H1 (cell line): ENCODE data around the gene SLC9B2. TPM values are rescaled to one million over a fixed set of nuclear protein-coding genes. Genes with fewer than 3 reads are reported as not detected.

Experiments used
- CTCF ChIA-PET: fragments of 300-600 bp; sonication (Branson Sonifier 250); formaldehyde crosslinking; loops from one replicate; lab custom pipeline; 2021; ENCODE audit not compliant: partially characterized antibody; lab: Charles Lee
- POLR2A ChIA-PET: fragments of 300-600 bp; sonication (Branson Sonifier 250); formaldehyde crosslinking; loops from one replicate; lab custom pipeline; 2021; ENCODE audit warnings: inconsistent platforms; ENCODE audit not compliant: partially characterized antibody; lab: Charles Lee
- DNase-seq, 2 experiments: peaks; one replicate each; pipeline versions ENCODE4 v3.0.0 to v3.0.0-alpha.2; 2010 to 2022; ENCODE audit warnings: low spot score in 2 of 2, low read depth in 1 of 2, mixed read lengths in 1 of 2
- FAIRE-seq: peaks from 2 replicates; lab custom pipeline; 2011; peaks lifted over from hg19 to GRCh38; lab: Jason Lieb, UNC
- H2AFZ ChIP-seq: 2 replicates; pipeline ENCODE4 v1.8.1; 2012; ENCODE audit warnings: low read length, inconsistent platforms
- H2AK5ac ChIP-seq: 2 replicates; pipeline ENCODE4 v1.6.1; 2013; ENCODE audit warnings: low read depth, low read length
- H2BK120ac ChIP-seq: replicated peaks from 2 replicates; pipeline ENCODE3; 2013; ENCODE audit warnings: low read depth, low read length, inconsistent platforms
- H2BK12ac ChIP-seq: 2 replicates; pipeline ENCODE4 v1.6.1; 2013; ENCODE audit warnings: low read depth, low read length
- H2BK15ac ChIP-seq: 2 replicates; pipeline ENCODE4 v1.6.1; 2013; ENCODE audit warnings: low read length
- H2BK20ac ChIP-seq: 2 replicates; pipeline ENCODE4 v1.6.1; 2013; ENCODE audit warnings: low read length
- H2BK5ac ChIP-seq: 2 replicates; pipeline ENCODE4 v1.6.1; 2013; ENCODE audit warnings: low read depth, low read length
- H3K14ac ChIP-seq: 2 replicates; pipeline ENCODE4 v1.6.1; 2013; ENCODE audit warnings: inconsistent platforms; ENCODE audit not compliant: insufficient read length
- H3K18ac ChIP-seq: 2 replicates; pipeline ENCODE4 v1.6.1; 2013; ENCODE audit warnings: low read length; ENCODE audit errors: extremely low read depth
- H3K23ac ChIP-seq: 2 replicates; pipeline ENCODE4 v1.6.1; 2013; ENCODE audit warnings: inconsistent platforms; ENCODE audit not compliant: insufficient read length
- H3K23me2 ChIP-seq: 2 replicates; pipeline ENCODE4 v1.6.1; 2013; ENCODE audit warnings: low read depth, low read length
- H3K27ac ChIP-seq: 2 replicates; pipeline ENCODE4 v1.6.1; 2011; ENCODE audit warnings: low read depth, low read length, inconsistent platforms
- H3K27me3 ChIP-seq, 4 experiments: replicated peaks in 1 of 4; 1 replicate in 1 of 4; 2 replicates in 3 of 4; pipeline versions ENCODE4 v1.6.1 to v1.8.1; 2011 to 2013; ENCODE audit warnings: low read length in 3 of 4, mild to moderate bottlenecking in 3 of 4, inconsistent platforms in 2 of 4, mixed read lengths in 2 of 4, moderate library complexity in 1 of 4; ENCODE audit not compliant: control insufficient read depth in 3 of 4, insufficient read depth in 3 of 4; ENCODE audit errors: extremely low read depth in 1 of 4
- H3K36me3 ChIP-seq, 4 experiments: 2 replicates each; pipeline versions ENCODE4 v1.6.1 to v1.8.1; 2011 to 2013; ENCODE audit warnings: mild to moderate bottlenecking in 4 of 4, low read length in 3 of 4, moderate library complexity in 2 of 4, control low read depth in 1 of 4, inconsistent platforms in 1 of 4; ENCODE audit not compliant: insufficient read depth in 4 of 4, control insufficient read depth in 2 of 4
- H3K4ac ChIP-seq: replicated peaks from 2 replicates; pipeline ENCODE3; 2013; ENCODE audit warnings: low read length, low read depth, mixed read lengths, inconsistent platforms; ENCODE audit not compliant: insufficient read length
- H3K4me1 ChIP-seq, 4 experiments: replicated peaks in 1 of 4; 1 replicate in 1 of 4; 2 replicates in 3 of 4; pipeline versions ENCODE4 v1.6.1 to v1.8.1; 2011 to 2013; ENCODE audit warnings: low read length in 3 of 4, inconsistent platforms in 2 of 4, mixed read lengths in 1 of 4; ENCODE audit not compliant: insufficient read depth in 4 of 4, control insufficient read depth in 3 of 4
- H3K4me2 ChIP-seq, 2 experiments: 2 replicates each; pipeline versions ENCODE4 v1.6.1 to v1.8.1; 2011 to 2013; ENCODE audit warnings: low read depth in 2 of 2, low read length in 2 of 2, control low read depth in 1 of 2, inconsistent platforms in 1 of 2, mild to moderate bottlenecking in 1 of 2; ENCODE audit not compliant: insufficient read depth in 1 of 2
- H3K4me3 ChIP-seq, 4 experiments: fragments of 200-600, 300-600 bp in 1 of 4; sonication (generic), shearing (Covaris generic), sonication (Bioruptor Twin) in 1 of 4; 2 replicates each; pipeline versions ENCODE4 v1.5.1 to v1.8.1; 2011 to 2016; ENCODE audit warnings: low read length in 4 of 4, low read depth in 3 of 4, control low read depth in 2 of 4, inconsistent platforms in 2 of 4, mild to moderate bottlenecking in 2 of 4, mixed read lengths in 1 of 4, moderate library complexity in 1 of 4; ENCODE audit not compliant: insufficient read depth in 2 of 4; ENCODE audit errors: extremely low read depth in 1 of 4
- H3K56ac ChIP-seq: replicated peaks from 2 replicates; pipeline ENCODE3; 2013; ENCODE audit warnings: low read depth, mild to moderate bottlenecking, mixed read lengths, low read length, inconsistent platforms; ENCODE audit not compliant: insufficient read length
- H3K79me1 ChIP-seq: 2 replicates; pipeline ENCODE4 v1.6.1; 2013; ENCODE audit warnings: low read depth, low read length, control low read depth
- H3K79me2 ChIP-seq, 2 experiments: 2 replicates each; pipeline versions ENCODE4 v1.6.1 to v1.8.1; 2012 to 2013; ENCODE audit warnings: low read length in 2 of 2, mild to moderate bottlenecking in 2 of 2, inconsistent platforms in 1 of 2; ENCODE audit not compliant: insufficient read depth in 2 of 2, control insufficient read depth in 1 of 2
- H3K9ac ChIP-seq, 4 experiments: replicated peaks in 1 of 4; 1 replicate in 1 of 4; 2 replicates in 3 of 4; pipeline versions ENCODE4 v1.6.1 to v1.8.1; 2011 to 2013; ENCODE audit warnings: low read depth in 3 of 4, low read length in 3 of 4, control low read depth in 2 of 4, mild to moderate bottlenecking in 2 of 4, moderate library complexity in 2 of 4, inconsistent platforms in 1 of 4; ENCODE audit errors: extremely low read depth in 1 of 4
- H3K9me3 ChIP-seq, 2 experiments: 2 replicates each; pipeline versions ENCODE4 v1.6.1 to v1.8.1; 2012 to 2013; ENCODE audit warnings: mild to moderate bottlenecking in 2 of 2, moderate library complexity in 2 of 2, control low read depth in 1 of 2, inconsistent platforms in 1 of 2, low read depth in 1 of 2, low read length in 1 of 2, mixed read lengths in 1 of 2; ENCODE audit not compliant: insufficient read depth in 2 of 2
- H4K20me1 ChIP-seq, 2 experiments: replicated peaks in 1 of 2; 2 replicates each; pipeline versions ENCODE3 to v1.8.1; 2011 to 2013; ENCODE audit warnings: inconsistent platforms in 2 of 2, low read length in 2 of 2, mild to moderate bottlenecking in 1 of 2; ENCODE audit not compliant: insufficient read depth in 2 of 2, control insufficient read depth in 1 of 2
- H4K5ac ChIP-seq: 2 replicates; pipeline ENCODE4 v1.6.1; 2013; ENCODE audit warnings: low read length, low read depth, mixed read lengths, inconsistent platforms; ENCODE audit not compliant: insufficient read length
- H4K8ac ChIP-seq: 2 replicates; pipeline ENCODE4 v1.8.0; 2013; ENCODE audit warnings: mild to moderate bottlenecking, moderate library complexity, low read length, inconsistent platforms; ENCODE audit not compliant: insufficient read depth; ENCODE audit errors: extremely low read depth
- H4K91ac ChIP-seq: replicated peaks from 2 replicates; pipeline ENCODE3; 2013; ENCODE audit warnings: low read length, mixed read lengths, inconsistent platforms; ENCODE audit not compliant: insufficient read length
- CHD1 ChIP-seq: IDR thresholded peaks from 2 replicates; pipeline ENCODE4 v1.6.1; 2012; ENCODE audit warnings: low read depth, low read length, improper control_type of control experiment
- JUN ChIP-seq: IDR thresholded peaks from 2 replicates; pipeline ENCODE4 v1.6.1; 2011; ENCODE audit warnings: low read depth, mild to moderate bottlenecking, improper control_type of control experiment, low read length
- SIRT6 ChIP-seq: IDR thresholded peaks from one replicate; pipeline ENCODE4 v1.7.1; 2012; ENCODE audit warnings: low read length, inconsistent platforms
- WGBS, 2 experiments: shearing (Covaris generic) in 1 of 2; methylation state at CpG; one replicate each; pipeline versions ENCODE4 v1.1.6 to v1.1.7; 2013 to 2015; ENCODE audit warnings: low lambda C conversion rate in 2 of 2, mixed read lengths in 2 of 2, inconsistent platforms in 1 of 2, low coverage in 1 of 2, missing lambda C conversion rate in 1 of 2; ENCODE audit not compliant: insufficient replicate concordance in 2 of 2, insufficient coverage in 1 of 2, insufficient read length in 1 of 2; ENCODE audit errors: extremely low coverage in 1 of 2, missing lambda C conversion rate in 1 of 2; 5-methylcytosine and 5-hydroxymethylcytosine counted together
- polyA plus RNA-seq, 7 experiments: library from polyadenylated mRNA; depleted of rRNA in 3 of 7; stranded (reverse) in 5 of 7; unstranded in 2 of 7; fragments of >200 nt in 5 of 7; fragments of 200-250 nt in 2 of 7; gene quantifications; 1 replicate in 5 of 7; 2 replicates in 1 of 7; 4 replicates in 1 of 7; pipeline versions ENCODE4 v1.2.1 to v1.2.3, GENCODE V29; 2011 to 2013; ENCODE audit warnings: missing spikeins in 2 of 7, mixed read lengths in 2 of 7
- total RNA-seq: library from RNA; stranded (reverse); fragmentation: NEBNext Ultra II Directional; extraction: Animal tissue kit (Norgen Biotek cat#: 25700); gene quantifications from 2 replicates; pipeline ENCODE4 v1.2.1, GENCODE V29; 2021

SLC9B2 gene
- total and polyA plus RNA-seq, 2 of the 8 experiments (the other 6 are each of a cell fraction or from before 2014, with no cell fraction given), result 3.2 to 5.2 TPM

DNA sequence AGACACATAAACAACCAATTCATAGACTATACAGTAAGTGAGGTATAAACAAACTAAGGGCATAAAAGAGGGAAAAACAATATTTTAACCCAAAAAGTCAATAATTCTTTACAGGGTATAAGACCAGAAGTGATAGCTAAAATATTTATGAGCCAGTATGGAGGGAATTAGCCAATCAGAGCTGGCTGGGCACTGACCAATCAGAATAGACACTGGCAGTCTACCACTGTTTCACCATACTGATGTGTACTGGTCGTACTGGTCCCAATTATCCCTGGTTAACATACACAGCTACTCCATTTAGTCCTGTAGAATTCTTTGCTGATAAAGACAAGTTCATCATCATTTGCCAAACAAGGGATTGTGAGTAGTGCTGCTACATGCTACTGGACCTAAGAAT is 47.3 kb downstream of the SLC9B2 start:
- Histone ChIP-seq H3K14ac (no peak overlapping the region), H3K18ac (no peak overlapping the region), H4K91ac (no peak overlapping the region), H3K9ac (no peak overlapping the region), H2BK20ac (no peak overlapping the region), H2BK15ac (no peak overlapping the region), H3K79me1 (no peaks in the 10 kb centered on the region), H3K27me3 (no peaks in the 10 kb centered on the region), H3K23ac (no peak overlapping the region), H3K79me2 (no peaks in the 10 kb centered on the region), H2BK120ac (no peak overlapping the region), H2BK5ac (no peak overlapping the region), H3K23me2 (no peaks in the 10 kb centered on the region), H3K56ac (no peak overlapping the region), H2BK12ac (no peak overlapping the region), H4K8ac (no peak overlapping the region), H3K9me3 (no peaks in the 10 kb centered on the region), H2AFZ (no peak overlapping the region), H3K36me3 (no peaks in the 10 kb centered on the region), H4K20me1 (no peaks in the 10 kb centered on the region), H3K4me1 (no peaks in the 10 kb centered on the region), H2AK5ac (no peak overlapping the region), H3K4me3 (no peak overlapping the region), H3K27ac (no peak overlapping the region), H4K5ac (no peak overlapping the region), H3K4ac (no peak overlapping the region), H3K4me2 (no peak overlapping the region)
- FAIRE-seq (no peak), DNase-seq (no peak)
- WGBS, 2 experiments, result 86% methylated on average over 1 of the region's 1 CpG; no CpG with 5 or more reads in 1 of the 2 experiments
- ChIA-PET CTCF (interaction anchor here (0.8 to 1.9 kb wide), 6 partner anchors 10 to 409 kb away, joined by 3 to 6 read pairs (median 4); no protein-coding TSS in a partner anchor), POLR2A (interaction anchor here (1.1 kb wide), 1 partner anchor 16 kb away, joined by 3 read pairs; no protein-coding TSS in a partner anchor)
- TF ChIP-seq JUN (no peak), SIRT6 (no peak), CHD1 (no peak)
